Vagina (tissue), 2 donors: Measurements from ENCODE around the gene UNC13B. TPM values are rescaled to one million over a fixed set of nuclear protein-coding genes. Genes with fewer than 3 reads are reported as not detected.

ENCODE experiments used
- DNase-seq, 2 donors: peaks; one replicate each; pipeline ENCODE4 v3.0.0-alpha.2; 2017; ENCODE audit errors: extremely low spot score in 2 of 2
- H3K27ac ChIP-seq: fragments of 200-600 bp; sonication (generic); one replicate; pipeline ENCODE4 v1.5.1; 2019
- H3K27me3 ChIP-seq: fragments of 200-600 bp; sonication (generic); one replicate; pipeline ENCODE4 v1.5.1; 2019
- H3K36me3 ChIP-seq, 2 donors: fragments of 200-600 bp; sonication (generic); one replicate each; pipeline ENCODE4 v1.5.1; 2017 to 2019
- H3K4me1 ChIP-seq: fragments of 200-600 bp; sonication (generic); one replicate; pipeline ENCODE4 v1.5.1; 2019
- H3K4me3 ChIP-seq, 2 donors: fragments of 200-600 bp; sonication (generic); 1 replicate in 1 of 2; 2 replicates in 1 of 2; pipeline ENCODE4 v1.5.1; 2016 to 2019
- H3K9me3 ChIP-seq: fragments of 200-600 bp; sonication (generic); one replicate; pipeline ENCODE4 v1.5.1; 2019
- CTCF ChIP-seq, 3 experiments: fragments of 450-650 bp in 2 of 3; fragments of 200-600 bp in 1 of 3; sonication (generic) in 1 of 3; IDR thresholded peaks; one replicate each; pipeline ENCODE4 v1.5.1; 2017 to 2019; ENCODE audit warnings: antibody characterized with exemption in 3 of 3, mild to moderate bottlenecking in 2 of 3, moderate library complexity in 2 of 3
- POLR2A ChIP-seq, 2 donors: fragments of 450-650 bp; IDR thresholded peaks; one replicate each; pipeline ENCODE4 v1.6.1; 2017; ENCODE audit warnings: antibody characterized with exemption in 2 of 2, mild to moderate bottlenecking in 2 of 2, moderate library complexity in 2 of 2
- POLR2AphosphoS5 ChIP-seq, 2 donors: sonication (generic); formaldehyde crosslinking; IDR thresholded peaks; one replicate each; pipeline ENCODE4 v1.9.0; 2017; ENCODE audit warnings: antibody characterized with exemption in 2 of 2, mild to moderate bottlenecking in 2 of 2, low read depth in 1 of 2; ENCODE audit not compliant: insufficient read depth in 1 of 2
- intact Hi-C: fragments of 100-400 bp; cut with DNase I; formaldehyde crosslinking; loops from one replicate; pipeline ENCODE4 v1.15.1; 2023
- total RNA-seq: library from RNA; depleted of rRNA; stranded (reverse); fragments of >200 nt; gene quantifications from one replicate; pipeline ENCODE4 v1.2.3, GENCODE V29; 2016

UNC13B gene
- total RNA-seq, 1 donor from 2014 or later = 20.4 TPM

- H3K4me3 ChIP-seq = no peak overlapping the region
- no peaks in the 10 kb centered on the region for H3K9me3 ChIP-seq
- TF ChIP-seq POLR2AphosphoS5 (IDR thresholded peaks at IDR 0.05; ENCODE audit: insufficient read depth in 1 of 2, low read depth in 1 of 2) (no peak), POLR2A (IDR thresholded peaks at IDR 0.05) (no peak), CTCF (IDR thresholded peaks at IDR 0.05) (no peak)
- intact Hi-C loops = no loop called here
- H3K27ac ChIP-seq = no peak overlapping the region
- DNase-seq = no peak
- H3K27me3 ChIP-seq = no peaks in the 10 kb centered on the region
- H3K36me3 ChIP-seq = no peaks in the 10 kb centered on the region
- no peaks in the 10 kb centered on the region for H3K4me1 ChIP-seq
These were observed 264.8 kb downstream of the UNC13B start for GRCh38 chr9:35426627-35427026.

- TF ChIP-seq POLR2AphosphoS5 (IDR thresholded peaks at IDR 0.05; ENCODE audit: insufficient read depth in 1 of 2, low read depth in 1 of 2) (no peak), POLR2A (IDR thresholded peaks at IDR 0.05) (no peak), CTCF (IDR thresholded peaks at IDR 0.05) (no peak)
These were observed 269.7 kb downstream of the UNC13B start for GRCh38 chr9:35431467-35431866.

GRCh38 chr9:35432076-35432475, 270.3 kb downstream of the UNC13B start:
- intact Hi-C loops = no loop called here
- H3K4me1 ChIP-seq = no peaks in the 10 kb centered on the region
- no peak overlapping the region for H3K4me3 ChIP-seq
- no peaks in the 10 kb centered on the region for H3K36me3 ChIP-seq
- H3K9me3 ChIP-seq = no peaks in the 10 kb centered on the region
- TF ChIP-seq POLR2A (IDR thresholded peaks at IDR 0.05) (no peak), CTCF (IDR thresholded peaks at IDR 0.05) (no peak), POLR2AphosphoS5 (IDR thresholded peaks at IDR 0.05; ENCODE audit: insufficient read depth in 1 of 2, low read depth in 1 of 2) (no peak)
- DNase-seq = no peak
- no peak overlapping the region for H3K27ac ChIP-seq
- H3K27me3 ChIP-seq = no peaks in the 10 kb centered on the region

More at GRCh38 chr9:35431467-35431866, 269.7 kb downstream of the UNC13B start:
- Histone ChIP-seq H3K27me3 (no peaks in the 10 kb centered on the region), H3K36me3 (no peaks in the 10 kb centered on the region), H3K9me3 (no peaks in the 10 kb centered on the region), H3K4me3 (no peak overlapping the region), H3K4me1 (no peaks in the 10 kb centered on the region), H3K27ac (no peak overlapping the region)
- DNase-seq = no peak
- intact Hi-C loops = no loop called here

- Histone ChIP-seq H3K27me3 (no peaks in the 10 kb centered on the region), H3K36me3 (no peaks in the 10 kb centered on the region), H3K9me3 (no peaks in the 10 kb centered on the region), H3K4me1 (no peaks in the 10 kb centered on the region), H3K4me3 (no peak overlapping the region), H3K27ac (no peak overlapping the region)
- intact Hi-C loops = no loop called here
- DNase-seq = no peak
- TF ChIP-seq POLR2AphosphoS5 (IDR thresholded peaks at IDR 0.05; ENCODE audit: insufficient read depth in 1 of 2, low read depth in 1 of 2) = no peak
These were observed 275.1 kb downstream of the UNC13B start for GRCh38 chr9:35436933-35437332.

GRCh38 chr9:35446012-35446411, 284.2 kb downstream of the UNC13B start:
- H3K4me3 ChIP-seq = no peak overlapping the region
- intact Hi-C loops = no loop called here
- DNase-seq = no peak
- H3K27ac ChIP-seq = no peak overlapping the region
- H3K27me3 ChIP-seq = no peaks in the 10 kb centered on the region
- no peaks in the 10 kb centered on the region for H3K9me3 ChIP-seq
- no peaks in the 10 kb centered on the region for H3K4me1 ChIP-seq
- no peaks in the 10 kb centered on the region for H3K36me3 ChIP-seq
- TF ChIP-seq POLR2A (IDR thresholded peaks at IDR 0.05) (no peak), POLR2AphosphoS5 (IDR thresholded peaks at IDR 0.05; ENCODE audit: insufficient read depth in 1 of 2, low read depth in 1 of 2) (no peak), CTCF (IDR thresholded peaks at IDR 0.05) (no peak)
